HCT116 (cell line): ENCODE data around the gene SH3PXD2A. TPM values are rescaled to one million over a fixed set of nuclear protein-coding genes. Genes with fewer than 3 reads are reported as not detected.
A peak's percentile ranks its signal among the peaks of the same experiment; 100 is the strongest.

Experiments used
- ATAC-seq: fragments of 200-7000 bp; cut with Tn5 transposase; 2 replicates; pipeline ENCODE4 v1.9.1; 2020; ENCODE audit warnings: mild to moderate bottlenecking, moderate library complexity
- BruUV-seq: library from RNA; stranded (reverse); fragments of 400-500 nt; replicated peaks from 2 replicates; lab custom pipeline; 2021; lab: Mats Ljungman, UMichigan
- CTCF ChIA-PET: fragments of 300-600 bp; sonication (Branson Sonifier 250); formaldehyde crosslinking; loops from one replicate; lab custom pipeline; 2021; ENCODE audit warnings: antibody characterized with exemption; lab: Charles Lee
- POLR2A ChIA-PET: fragments of 300-600, 350-600 bp; sonication (Branson Sonifier 250); formaldehyde crosslinking; loops from one replicate; lab custom pipeline; 2021; ENCODE audit warnings: antibody characterized with exemption; lab: Charles Lee
- RAD21 ChIA-PET, 2 experiments: fragments of 300-600 bp; sonication (Branson Sonifier 250); formaldehyde crosslinking; loops; one replicate each; lab custom pipeline; 2023; ENCODE audit warnings: low total read pairs in 2 of 2; ENCODE audit not compliant: uncharacterized antibody in 2 of 2, unreplicated experiment in 2 of 2, low non-redundant PET in 1 of 2; lab: Charles Lee
- DNase-seq: peaks from one replicate; pipeline ENCODE4 v3.0.0-alpha.2; 2010; ENCODE audit warnings: low read depth, low spot score
- H2AFZ ChIP-seq: fragments of 200-600 bp; shearing (Covaris generic), sonication (generic); 2 replicates; pipeline ENCODE4 v1.6.1; 2017; ENCODE audit warnings: low read depth, mixed run types, mixed read lengths, antibody characterized with exemption, low read length; ENCODE audit not compliant: poor library complexity, severe bottlenecking
- H3K27ac ChIP-seq: 2 replicates; pipeline ENCODE4 v1.5.1; 2012; ENCODE audit warnings: low read depth, low read length
- H3K27me3 ChIP-seq: fragments of 200-600 bp; sonication (generic); 2 replicates; pipeline ENCODE4 v1.6.1; 2016; ENCODE audit warnings: mixed run types, low read length, mixed read lengths; ENCODE audit not compliant: insufficient read depth
- H3K36me3 ChIP-seq, 2 experiments: fragments of 200-500 bp in 1 of 2; fragments of 200-600 bp in 1 of 2; sonication (Bioruptor generic) in 1 of 2; sonication (generic) in 1 of 2; 2 replicates each; pipeline versions ENCODE4 v1.5.1 to v1.6.1; 2014 to 2016; ENCODE audit warnings: low read length in 2 of 2, inconsistent platforms in 1 of 2, mixed read lengths in 1 of 2, mixed run types in 1 of 2; ENCODE audit not compliant: insufficient read depth in 2 of 2, control insufficient read depth in 1 of 2
- H3K4me1 ChIP-seq, 2 experiments: fragments of 200-600 bp in 1 of 2; sonication (generic) in 1 of 2; 2 replicates each; pipeline versions ENCODE4 v1.5.1 to v1.6.1; 2012 to 2017; ENCODE audit warnings: low read length in 2 of 2, inconsistent platforms in 1 of 2, mild to moderate bottlenecking in 1 of 2, mixed read lengths in 1 of 2, mixed run types in 1 of 2, moderate library complexity in 1 of 2; ENCODE audit not compliant: insufficient read depth in 2 of 2, control insufficient read depth in 1 of 2
- H3K4me2 ChIP-seq: fragments of 200-600 bp; sonication (generic); 2 replicates; pipeline ENCODE4 v1.6.1; 2017; ENCODE audit warnings: mixed run types, low read length, mixed read lengths
- H3K4me3 ChIP-seq, 2 experiments: fragments of 200-600 bp in 1 of 2; sonication (generic) in 1 of 2; replicated peaks in 1 of 2; 2 replicates each; pipeline ENCODE4 v1.5.1; 2011 to 2016; ENCODE audit warnings: low read length in 2 of 2, control low read depth in 1 of 2, low read depth in 1 of 2, mild to moderate bottlenecking in 1 of 2, mixed read lengths in 1 of 2, mixed run types in 1 of 2
- H3K79me2 ChIP-seq: fragments of 200-600 bp; sonication (generic); 2 replicates; pipeline ENCODE4 v1.6.1; 2017; ENCODE audit warnings: mild to moderate bottlenecking, mixed run types, low read length, moderate library complexity, mixed read lengths; ENCODE audit not compliant: insufficient read depth
- H3K9ac ChIP-seq: fragments of 200-600 bp; sonication (generic); 2 replicates; pipeline ENCODE4 v1.6.1; 2016; ENCODE audit warnings: low read length, mixed read lengths
- H3K9me2 ChIP-seq: fragments of 200-600 bp; sonication (generic), shearing (Covaris generic); 2 replicates; pipeline ENCODE4 v1.6.1; 2017; ENCODE audit warnings: mixed run types, mild to moderate bottlenecking, moderate library complexity; ENCODE audit not compliant: insufficient read depth
- H3K9me3 ChIP-seq, 2 experiments: fragments of 200-500 bp in 1 of 2; fragments of 200-600 bp in 1 of 2; sonication (Bioruptor generic) in 1 of 2; sonication (generic) in 1 of 2; 2 replicates each; pipeline ENCODE4 v1.6.1; 2014 to 2017; ENCODE audit warnings: low read length in 2 of 2, mixed read lengths in 2 of 2, inconsistent platforms in 1 of 2, low read depth in 1 of 2, mild to moderate bottlenecking in 1 of 2, mixed run types in 1 of 2, moderate library complexity in 1 of 2; ENCODE audit not compliant: control insufficient read depth in 1 of 2, insufficient read depth in 1 of 2
- H4K20me1 ChIP-seq: fragments of 200-600 bp; sonication (generic), shearing (Covaris generic); 2 replicates; pipeline ENCODE4 v1.6.1; 2017; ENCODE audit warnings: mixed run types, mild to moderate bottlenecking, moderate library complexity; ENCODE audit not compliant: insufficient read depth
- ATF3 ChIP-seq: IDR thresholded peaks from 2 replicates; pipeline ENCODE4 v1.6.1; 2012
- CTCF ChIP-seq, 3 experiments: fragments of 200-600 bp in 1 of 3; sonication (generic) in 1 of 3; IDR thresholded peaks in 2 of 3; conservative IDR thresholded peaks in 1 of 3; 2 replicates each; pipeline ENCODE4 v1.5.1; 2012 to 2017; ENCODE audit warnings: low read depth in 2 of 3, low read length in 2 of 3, antibody characterized with exemption in 1 of 3, borderline replicate concordance in 1 of 3, control low read depth in 1 of 3, mild to moderate bottlenecking in 1 of 3, mixed read lengths in 1 of 3, mixed run types in 1 of 3, moderate library complexity in 1 of 3; ENCODE audit not compliant: insufficient read depth in 1 of 3
- SIN3A ChIP-seq: IDR thresholded peaks from 2 replicates; pipeline ENCODE4 v1.6.1; 2012; ENCODE audit warnings: low read depth
- intact Hi-C: fragments of 100-400 bp; cut with micrococcal nuclease; formaldehyde crosslinking; loops from 2 replicates; pipeline ENCODE4 v1.10.0; 2022
- total RNA-seq: library from RNA; stranded (reverse); gene quantifications from one replicate; pipeline ENCODE4 v1.2.1, GENCODE V29; 2021; ENCODE audit not compliant: unreplicated experiment

The SH3PXD2A gene
- total RNA-seq, 1 experiment from 2014 or later = 8.7 TPM

GRCh38 chr10:103706047-103706446, 149.3 kb downstream of the SH3PXD2A start:
- ChIA-PET POLR2A (no interaction called here), RAD21 (no interaction called here), CTCF (interaction anchor here (0.7 to 1.0 kb wide), 2 partner anchors 107 to 182 kb away, joined by 3 to 4 read pairs; no protein-coding TSS in a partner anchor)
- Histone ChIP-seq H2AFZ (no peak overlapping the region), H3K9me3 (no peaks in the 10 kb centered on the region), H3K4me3 (no peak overlapping the region), H4K20me1 (no peaks in the 10 kb centered on the region), H3K4me1 (peaks cover 19 to 32% of the 10 kb centered on the region in 2 experiments; a peak in 3 of 4 replicates), H3K4me2 (no peak overlapping the region), H3K36me3 (no peaks in the 10 kb centered on the region), H3K79me2 (no peaks in the 10 kb centered on the region), H3K9ac (no peak overlapping the region), H3K27me3 (no peaks in the 10 kb centered on the region), H3K27ac (no peak overlapping the region), H3K9me2 (no peaks in the 10 kb centered on the region)
- no TSS peak for BruUV-seq
- ATAC-seq (0 out of 2 replicates have a peak, but pooled peaks have one; percentile 20), DNase-seq (no peak)
- TF ChIP-seq CTCF (IDR thresholded peaks at IDR 0.05 in 2 of 3, conservative IDR thresholded peaks at IDR 0.05 in 1 of 3; ENCODE audit: borderline replicate concordance in 1 of 3, insufficient read depth in 1 of 3, low read depth in 2 of 3, low read length in 2 of 3) (peak in 2 of 3 experiments; percentile 16 to 17; a peak in 3 of 6 replicates), ATF3 (no peak), SIN3A (no peak)
- intact Hi-C loops = no loop called here
